Endodermal cell (in vitro differentiated cells): Measurements from ENCODE around the gene ALKBH5. TPM values are rescaled to one million over a fixed set of nuclear protein-coding genes. Genes with fewer than 3 reads are reported as not detected.
A peak's percentile ranks its signal among the peaks of the same experiment; 100 is the strongest.

Experiments
- DNase-seq: peaks from one replicate; pipeline ENCODE4 v3.0.0-alpha.2; 2017
- H3K27ac ChIP-seq: 2 replicates; pipeline ENCODE4 v1.5.1; 2013; ENCODE audit warnings: mild to moderate bottlenecking, low read depth, low read length, moderate library complexity
- H3K27me3 ChIP-seq: 2 replicates; pipeline ENCODE4 v1.6.1; 2013; ENCODE audit warnings: mild to moderate bottlenecking, low read length, moderate library complexity; ENCODE audit not compliant: insufficient read depth, control insufficient read depth, poor library complexity, severe bottlenecking
- H3K36me3 ChIP-seq: 2 replicates; pipeline ENCODE4 v1.7.0; 2013; ENCODE audit warnings: mild to moderate bottlenecking, low read length, moderate library complexity; ENCODE audit not compliant: control insufficient read depth, insufficient read depth
- H3K4me1 ChIP-seq: one replicate; pipeline ENCODE4 v1.7.0; 2013; ENCODE audit warnings: low read length; ENCODE audit not compliant: control insufficient read depth, insufficient read depth
- H3K4me3 ChIP-seq: 2 replicates; pipeline ENCODE4 v1.5.1; 2013; ENCODE audit warnings: mild to moderate bottlenecking, low read length, moderate library complexity
- H3K9ac ChIP-seq: 2 replicates; pipeline ENCODE4 v1.6.1; 2013; ENCODE audit warnings: mild to moderate bottlenecking, low read length, moderate library complexity; ENCODE audit not compliant: poor library complexity, severe bottlenecking; ENCODE audit errors: extremely low read depth
- H3K9me3 ChIP-seq: 2 replicates; pipeline ENCODE4 v1.6.1; 2013; ENCODE audit warnings: mild to moderate bottlenecking, low read length, moderate library complexity; ENCODE audit not compliant: control insufficient read depth
- H3K27ac Mint-ChIP-seq: 2 replicates; pipeline ENCODE4 v1.8.0; 2020; ENCODE audit warnings: mixed read lengths
- H3K27me3 Mint-ChIP-seq: 2 replicates; pipeline ENCODE4 v1.8.0; 2021; ENCODE audit warnings: mild to moderate bottlenecking, mixed read lengths; ENCODE audit not compliant: insufficient read depth
- H3K36me3 Mint-ChIP-seq: 2 replicates; pipeline ENCODE4 v1.8.0; 2020; ENCODE audit warnings: low read depth, mixed read lengths
- H3K4me1 Mint-ChIP-seq: 2 replicates; pipeline ENCODE4 v1.8.0; 2020; ENCODE audit warnings: mixed read lengths
- H3K4me3 Mint-ChIP-seq: 2 replicates; pipeline ENCODE4 v1.8.0; 2020; ENCODE audit warnings: mild to moderate bottlenecking, moderate library complexity, mixed read lengths
- H3K9me3 Mint-ChIP-seq: 2 replicates; pipeline ENCODE4 v1.8.0; 2020; ENCODE audit warnings: mild to moderate bottlenecking, mixed read lengths
- WGBS, 2 experiments: methylation state at CpG; one replicate each; pipeline versions ENCODE4 v1.1.5 to v1.1.7; 2013; ENCODE audit warnings: missing lambda C conversion rate in 2 of 2, mixed read lengths in 1 of 2; ENCODE audit not compliant: insufficient coverage in 1 of 2, insufficient read length in 1 of 2; 5-methylcytosine and 5-hydroxymethylcytosine counted together
- total RNA-seq, 2 donors: library from RNA; stranded (reverse); fragmentation: NEBNext Ultra II Directional in 1 of 2; extraction: Animal tissue kit (Norgen Biotek cat#: 25700) in 1 of 2; gene quantifications; 2 replicates in 1 of 2; 3 replicates in 1 of 2; pipeline ENCODE4 v1.2.1, GENCODE V29; 2021
- TF ChIP-seq, protein P1 (sequence below): fragments of 200-600 bp; sonication (generic); conservative IDR thresholded peaks from 2 replicates; pipeline ENCODE4 v1.5.0; 2021; ENCODE audit warnings: antibody characterized with exemption, mild to moderate bottlenecking

ALKBH5 gene
- total RNA-seq, 2 donors from 2014 or later: 64.1 to 80.9 TPM

DNA sequence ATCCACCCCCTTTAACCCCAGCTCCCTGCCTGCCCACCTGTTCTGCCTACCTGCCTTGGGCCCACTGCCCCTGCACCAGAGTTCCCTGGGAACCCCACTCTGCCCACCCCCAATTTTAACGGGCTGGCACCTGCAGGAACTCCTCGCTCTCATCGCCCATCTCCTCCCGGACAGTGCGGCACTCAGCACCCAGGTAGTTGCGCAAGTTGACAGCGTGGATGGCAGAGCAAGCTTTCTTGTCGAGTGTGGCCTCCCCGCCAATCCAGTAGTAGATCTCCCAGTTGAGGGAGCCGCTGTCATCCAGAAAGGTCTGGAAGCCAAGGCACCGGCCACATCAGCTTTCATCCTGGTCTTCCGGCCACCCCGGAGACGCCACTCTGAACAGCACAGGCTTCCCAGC lies 67.1 kb downstream of the ALKBH5 start:
- Histone ChIP-seq H3K36me3 (peaks cover 92% of the 10 kb centered on the region), H3K9ac (no peak overlapping the region), H3K27me3 (no peaks in the 10 kb centered on the region), H3K27ac (no peak overlapping the region), H3K4me3 (no peak overlapping the region), H3K4me1 (no peaks in the 10 kb centered on the region), H3K9me3 (no peaks in the 10 kb centered on the region)
- peaks cover 75% of the 10 kb centered on the region for H3K36me3 Mint-ChIP-seq
- H3K27me3 Mint-ChIP-seq: no peaks in the 10 kb centered on the region
- no peaks in the 10 kb centered on the region for H3K9me3 Mint-ChIP-seq
- DNase-seq: no peak
- H3K4me1 Mint-ChIP-seq: peaks cover 6% of the 10 kb centered on the region
- 96 to 100% methylated on average over 13 to 14 of the region's 14 CpGs for WGBS, 2 experiments
- H3K27ac Mint-ChIP-seq: peak overlapping the region; percentile 72
- H3K4me3 Mint-ChIP-seq: no peak overlapping the region
- TF ChIP-seq, protein P1, sequence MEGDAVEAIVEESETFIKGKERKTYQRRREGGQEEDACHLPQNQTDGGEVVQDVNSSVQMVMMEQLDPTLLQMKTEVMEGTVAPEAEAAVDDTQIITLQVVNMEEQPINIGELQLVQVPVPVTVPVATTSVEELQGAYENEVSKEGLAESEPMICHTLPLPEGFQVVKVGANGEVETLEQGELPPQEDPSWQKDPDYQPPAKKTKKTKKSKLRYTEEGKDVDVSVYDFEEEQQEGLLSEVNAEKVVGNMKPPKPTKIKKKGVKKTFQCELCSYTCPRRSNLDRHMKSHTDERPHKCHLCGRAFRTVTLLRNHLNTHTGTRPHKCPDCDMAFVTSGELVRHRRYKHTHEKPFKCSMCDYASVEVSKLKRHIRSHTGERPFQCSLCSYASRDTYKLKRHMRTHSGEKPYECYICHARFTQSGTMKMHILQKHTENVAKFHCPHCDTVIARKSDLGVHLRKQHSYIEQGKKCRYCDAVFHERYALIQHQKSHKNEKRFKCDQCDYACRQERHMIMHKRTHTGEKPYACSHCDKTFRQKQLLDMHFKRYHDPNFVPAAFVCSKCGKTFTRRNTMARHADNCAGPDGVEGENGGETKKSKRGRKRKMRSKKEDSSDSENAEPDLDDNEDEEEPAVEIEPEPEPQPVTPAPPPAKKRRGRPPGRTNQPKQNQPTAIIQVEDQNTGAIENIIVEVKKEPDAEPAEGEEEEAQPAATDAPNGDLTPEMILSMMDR: no peak

GRCh38 chr17:18251204-18251603 lies 67.6 kb downstream of the ALKBH5 start:
- H3K9ac ChIP-seq: no peak overlapping the region
- peaks cover 6% of the 10 kb centered on the region for H3K4me1 Mint-ChIP-seq
- no peak overlapping the region for H3K27ac ChIP-seq
- H3K36me3 ChIP-seq: peaks cover 92% of the 10 kb centered on the region
- no peak for DNase-seq
- H3K4me3 Mint-ChIP-seq: no peak overlapping the region
- H3K9me3 Mint-ChIP-seq: no peaks in the 10 kb centered on the region
- no peaks in the 10 kb centered on the region for H3K4me1 ChIP-seq
- H3K27ac Mint-ChIP-seq: no peak overlapping the region
- TF ChIP-seq, protein P1: no peak
- H3K9me3 ChIP-seq: no peaks in the 10 kb centered on the region
- 94 to 95% methylated on average over 14 to 15 of the region's 15 CpGs for WGBS, 2 experiments
- no peaks in the 10 kb centered on the region for H3K27me3 Mint-ChIP-seq
- H3K27me3 ChIP-seq: no peaks in the 10 kb centered on the region
- H3K36me3 Mint-ChIP-seq: peaks cover 74% of the 10 kb centered on the region
- no peak overlapping the region for H3K4me3 ChIP-seq

- no peaks in the 10 kb centered on the region for H3K27me3 ChIP-seq
- H3K4me3 ChIP-seq: no peak overlapping the region
- no peak overlapping the region for H3K27ac ChIP-seq
- no peaks in the 10 kb centered on the region for H3K9me3 Mint-ChIP-seq
- H3K36me3 ChIP-seq: peaks cover 92% of the 10 kb centered on the region
- H3K4me1 ChIP-seq: peaks cover 5% of the 10 kb centered on the region
- H3K27me3 Mint-ChIP-seq: no peaks in the 10 kb centered on the region
- no peak for DNase-seq
- peaks cover 72% of the 10 kb centered on the region for H3K36me3 Mint-ChIP-seq
- TF ChIP-seq, protein P1: no peak
- no peak overlapping the region for H3K9ac ChIP-seq
- no peak overlapping the region for H3K4me3 Mint-ChIP-seq
- 94 to 100% methylated on average over 3 to 5 of the region's 5 CpGs for WGBS, 2 experiments
- H3K4me1 Mint-ChIP-seq: peaks cover 4% of the 10 kb centered on the region
- no peaks in the 10 kb centered on the region for H3K9me3 ChIP-seq
- no peak overlapping the region for H3K27ac Mint-ChIP-seq
Observed at GRCh38 chr17:18252160-18252559, 68.5 kb downstream of the ALKBH5 start.
